Esophagus muscularis mucosa (tissue), 3 donors: ENCODE data around the gene PCED1A.
A peak's percentile ranks its signal among the peaks of the same experiment; 100 is the strongest.

Experiments
- POLR2A ChIP-seq: fragments of 450-650 bp; IDR thresholded peaks from one replicate; pipeline ENCODE4 v1.6.1; 2017; ENCODE audit warnings: antibody characterized with exemption, moderate library complexity, mild to moderate bottlenecking, low read depth
- POLR2AphosphoS5 ChIP-seq, 2 donors: sonication (generic); formaldehyde crosslinking; IDR thresholded peaks; one replicate each; pipeline ENCODE4 v1.6.1; 2017; ENCODE audit warnings: antibody characterized with exemption in 2 of 2
- TF ChIP-seq, protein P1 (sequence below), 3 experiments: fragments of 200-600 bp in 2 of 3; fragments of 450-650 bp in 1 of 3; sonication (generic) in 2 of 3; IDR thresholded peaks; one replicate each; pipeline ENCODE4 v1.5.1; 2017 to 2019; ENCODE audit warnings: antibody characterized with exemption in 3 of 3, mild to moderate bottlenecking in 2 of 3, moderate library complexity in 1 of 3

DNA sequence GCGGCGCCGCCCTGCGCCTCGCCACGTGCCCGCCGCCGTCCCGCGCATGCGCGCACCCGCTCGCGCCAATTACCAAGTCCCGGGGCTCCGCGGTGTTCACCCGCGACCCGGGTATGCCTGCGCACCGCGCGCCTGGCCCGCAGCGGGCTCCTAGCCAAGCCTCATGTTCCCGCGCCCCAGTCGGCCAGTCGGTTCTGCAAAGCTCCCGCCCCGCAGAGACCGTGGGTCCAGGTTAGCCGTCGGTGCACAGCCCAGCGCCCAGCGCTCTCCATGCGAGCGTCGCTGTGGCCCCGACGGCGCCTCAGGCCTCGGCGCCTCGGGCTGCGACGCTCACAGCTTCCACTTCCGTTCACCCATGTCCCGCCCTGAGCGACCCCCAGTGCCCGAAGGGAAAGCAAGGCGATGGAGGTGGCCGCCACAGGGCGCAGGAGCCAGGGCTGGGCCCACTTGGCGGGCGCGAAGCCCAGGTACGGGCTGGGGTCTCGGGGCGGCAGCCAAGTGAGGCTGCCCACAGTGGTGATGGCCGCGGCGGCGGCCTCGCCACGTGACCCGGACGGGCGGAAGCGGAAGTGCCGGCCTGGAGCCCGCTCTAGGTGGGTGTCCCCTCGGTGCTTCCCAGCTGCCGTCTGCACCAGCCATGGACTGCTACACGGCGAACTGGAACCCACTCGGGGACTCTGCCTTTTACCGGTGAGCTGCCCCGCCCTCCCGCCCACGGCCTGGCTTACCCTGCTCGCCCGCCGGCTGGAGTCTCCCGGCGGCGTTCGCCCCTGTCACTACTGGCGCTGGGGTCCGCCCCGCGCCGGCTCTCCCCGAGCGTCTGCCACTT, at the start of gene PCED1A, which contains the start of gene VPS16:
- TF ChIP-seq, protein P1, sequence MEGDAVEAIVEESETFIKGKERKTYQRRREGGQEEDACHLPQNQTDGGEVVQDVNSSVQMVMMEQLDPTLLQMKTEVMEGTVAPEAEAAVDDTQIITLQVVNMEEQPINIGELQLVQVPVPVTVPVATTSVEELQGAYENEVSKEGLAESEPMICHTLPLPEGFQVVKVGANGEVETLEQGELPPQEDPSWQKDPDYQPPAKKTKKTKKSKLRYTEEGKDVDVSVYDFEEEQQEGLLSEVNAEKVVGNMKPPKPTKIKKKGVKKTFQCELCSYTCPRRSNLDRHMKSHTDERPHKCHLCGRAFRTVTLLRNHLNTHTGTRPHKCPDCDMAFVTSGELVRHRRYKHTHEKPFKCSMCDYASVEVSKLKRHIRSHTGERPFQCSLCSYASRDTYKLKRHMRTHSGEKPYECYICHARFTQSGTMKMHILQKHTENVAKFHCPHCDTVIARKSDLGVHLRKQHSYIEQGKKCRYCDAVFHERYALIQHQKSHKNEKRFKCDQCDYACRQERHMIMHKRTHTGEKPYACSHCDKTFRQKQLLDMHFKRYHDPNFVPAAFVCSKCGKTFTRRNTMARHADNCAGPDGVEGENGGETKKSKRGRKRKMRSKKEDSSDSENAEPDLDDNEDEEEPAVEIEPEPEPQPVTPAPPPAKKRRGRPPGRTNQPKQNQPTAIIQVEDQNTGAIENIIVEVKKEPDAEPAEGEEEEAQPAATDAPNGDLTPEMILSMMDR (IDR thresholded peaks at IDR 0.05) = no peak
- peak; percentile 79 to 88 for TF ChIP-seq POLR2AphosphoS5 (IDR thresholded peaks at IDR 0.05)
- TF ChIP-seq POLR2A = no peak
